ENCODE results near the gene PRKCE. TPM values are rescaled to one million over a fixed set of nuclear protein-coding genes. Genes with fewer than 3 reads are reported as not detected.

Gene PRKCE
- polyA plus RNA-seq, 1 donor, result 8.7 TPM

DNA sequence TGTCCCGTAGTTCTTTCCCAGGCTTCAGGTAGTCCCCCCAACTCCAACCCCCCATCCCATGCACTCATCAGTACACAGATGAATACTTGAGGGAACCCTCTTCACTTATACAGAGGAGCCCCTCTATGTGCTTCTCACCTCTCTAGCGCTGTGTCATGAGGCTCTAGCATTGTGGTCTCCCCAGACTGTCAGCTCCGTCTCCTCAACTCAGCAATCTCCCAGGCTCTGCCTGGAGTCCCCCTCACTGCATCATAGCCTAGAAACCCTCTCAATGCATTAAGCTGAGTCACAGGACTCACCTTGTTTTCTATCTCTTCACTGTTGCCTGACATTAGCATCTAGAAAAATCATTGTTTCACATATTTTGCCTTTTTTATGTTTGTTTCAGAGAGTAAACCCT is 20.2 kb upstream of the PRKCE start:
- no peak for DNase-seq

- no peak for DNase-seq
These were observed 19.5 kb upstream of the PRKCE start for GRCh38 chr2:45631955-45632354.

DNA sequence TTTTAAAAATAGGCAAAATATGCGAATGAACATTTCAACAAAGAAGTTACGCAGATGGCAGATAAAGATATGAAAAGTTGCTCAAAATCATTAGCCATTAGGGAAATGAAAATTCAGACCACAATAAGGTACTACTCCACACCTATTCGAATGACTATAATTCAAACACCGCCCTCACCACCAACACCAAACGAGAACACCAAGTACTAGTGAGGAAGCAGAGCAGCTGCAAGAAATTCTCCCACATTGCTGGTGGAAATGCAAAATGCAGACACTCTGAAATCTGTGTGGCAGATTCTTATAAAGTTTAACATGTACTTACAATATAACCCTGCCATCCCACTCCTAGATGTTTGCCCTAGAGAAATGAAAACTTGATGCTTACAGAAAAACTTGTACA is 17.3 kb upstream of the PRKCE start:
- DNase-seq, result no peak

DNA sequence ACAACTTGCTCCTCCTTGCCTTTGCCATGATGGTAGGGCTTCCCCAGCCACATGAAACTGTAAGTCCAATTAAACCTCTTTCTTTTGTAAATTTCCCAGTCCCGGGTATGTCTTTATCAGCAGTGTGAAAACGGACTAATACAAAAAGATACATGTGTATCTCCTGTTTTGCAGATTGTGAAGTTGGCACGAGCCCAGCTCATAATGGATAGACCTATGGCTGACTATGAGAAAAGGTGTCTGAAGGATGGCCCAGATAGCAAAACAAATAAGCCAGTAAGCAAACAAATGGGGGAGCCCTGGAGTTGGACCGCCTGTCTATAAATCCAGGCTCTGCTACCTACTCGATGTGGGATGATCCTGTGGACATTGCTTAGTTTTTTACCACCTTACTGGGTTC is 15.5 kb upstream of the PRKCE start:
- no peak for DNase-seq

GRCh38 chr2:45637440-45637839 is 14.0 kb upstream of the PRKCE start:
- no peak for DNase-seq

DNA sequence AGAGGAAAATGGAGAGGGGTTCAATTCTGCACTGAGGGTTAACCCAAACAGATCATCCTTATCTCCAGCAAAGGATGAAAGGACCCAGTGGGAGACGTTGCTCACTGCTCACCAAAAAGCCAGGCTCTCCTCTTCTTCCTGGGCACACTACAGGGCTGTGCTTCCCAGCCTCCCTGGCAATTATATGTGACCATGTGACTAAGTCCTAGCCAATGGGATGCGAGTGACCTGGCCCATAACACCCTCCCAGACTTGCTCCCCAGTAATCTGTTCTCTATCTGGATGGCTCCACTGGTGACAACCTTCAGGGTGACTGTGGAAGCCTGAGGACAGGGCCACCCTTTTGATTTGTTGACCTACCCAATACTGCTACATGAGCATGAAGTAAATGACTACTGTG is 10.9 kb upstream of the PRKCE start:
- no peak for DNase-seq

DNA sequence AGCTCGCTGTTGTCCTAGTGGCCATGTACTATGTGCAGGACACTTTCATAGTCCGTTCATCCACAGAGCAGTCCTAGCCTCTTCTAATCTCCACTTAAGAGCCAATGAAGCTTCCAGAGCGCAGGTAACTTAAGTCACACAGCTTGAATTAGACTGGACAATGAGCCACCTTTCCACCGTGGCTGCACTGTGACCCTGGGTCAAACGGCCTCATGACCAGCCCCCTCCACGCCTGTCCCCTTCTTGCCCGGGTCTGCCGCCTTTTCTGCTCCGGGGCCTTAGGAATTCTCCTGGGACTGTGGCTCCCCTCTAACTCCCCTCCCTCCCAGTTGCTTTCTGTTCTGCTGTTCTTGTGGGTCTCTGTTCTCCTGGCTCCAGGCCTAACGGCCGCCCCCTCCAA is 8.4 kb upstream of the PRKCE start:
- no peak for DNase-seq

- no peak for DNase-seq
These were observed 7.6 kb upstream of the PRKCE start for GRCh38 chr2:45643543-45644542.

DNA sequence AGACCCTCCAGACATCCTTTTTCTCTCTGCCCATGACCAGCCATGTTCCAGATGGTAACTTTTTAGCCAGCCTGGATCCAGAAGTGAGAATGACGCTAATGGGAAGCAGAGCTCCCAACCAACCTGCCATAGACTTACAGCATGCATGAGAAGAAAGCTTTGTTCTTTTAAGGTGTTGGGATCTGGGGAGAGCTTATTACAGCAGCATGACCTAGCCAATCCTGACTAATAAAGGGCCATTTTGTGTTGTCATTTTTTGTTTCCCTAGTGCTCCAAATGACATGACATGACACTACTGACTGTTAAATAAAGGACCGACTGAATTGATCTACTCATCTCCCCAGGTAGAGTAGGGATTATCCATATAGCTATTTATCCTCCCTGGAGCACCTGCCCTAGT is 5.2 kb upstream of the PRKCE start:
- no peak for DNase-seq

DNA sequence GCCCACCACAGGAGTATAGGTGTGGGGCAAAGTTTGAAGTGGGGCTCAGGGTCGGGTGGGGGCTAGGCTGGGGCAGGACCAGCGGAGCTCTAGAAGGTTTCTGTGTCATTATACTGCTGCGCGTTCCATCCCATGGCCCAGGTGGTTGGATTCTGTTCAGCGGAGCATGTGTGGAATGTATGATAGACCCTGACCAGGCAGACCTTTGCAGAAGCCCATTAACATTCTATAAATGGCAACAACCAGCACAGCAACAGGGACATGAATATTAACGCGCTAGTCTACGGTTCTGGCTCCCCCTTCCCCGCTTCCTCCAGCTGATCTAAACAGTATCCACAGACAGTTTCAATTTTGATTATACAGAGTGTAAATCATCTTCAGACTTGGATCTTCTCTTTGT is 4.1 kb upstream of the PRKCE start:
- no peak for DNase-seq

DNA sequence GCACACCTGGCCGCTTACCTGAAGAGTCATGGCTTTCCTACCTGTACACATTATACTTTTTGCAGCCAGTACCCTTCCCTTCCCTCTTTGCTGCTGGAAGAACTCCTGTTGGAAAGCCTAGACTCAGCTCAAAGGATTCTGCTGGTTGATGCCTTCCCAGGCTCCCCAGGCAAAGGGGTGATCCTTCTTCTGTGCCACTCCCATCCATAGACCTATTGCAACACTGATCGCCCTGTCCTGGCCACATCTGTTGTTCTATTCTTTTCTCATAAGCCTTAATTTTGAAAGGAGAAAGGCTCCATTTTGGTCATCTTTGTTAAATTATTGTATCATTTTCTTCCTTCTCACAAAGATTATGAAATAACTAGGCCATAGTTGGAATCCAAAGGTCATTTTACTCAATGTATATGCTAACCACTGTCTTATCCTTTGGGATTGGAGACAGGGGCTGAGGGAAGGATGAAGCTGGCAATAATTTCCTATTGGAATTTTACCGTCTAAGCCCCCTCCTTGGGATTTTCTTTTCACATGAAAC is 3.4 kb upstream of the PRKCE start:
- DNase-seq, result no peak

GRCh38 chr2:45648636-45649035 is 2.8 kb upstream of the PRKCE start:
- no peak for DNase-seq

DNA sequence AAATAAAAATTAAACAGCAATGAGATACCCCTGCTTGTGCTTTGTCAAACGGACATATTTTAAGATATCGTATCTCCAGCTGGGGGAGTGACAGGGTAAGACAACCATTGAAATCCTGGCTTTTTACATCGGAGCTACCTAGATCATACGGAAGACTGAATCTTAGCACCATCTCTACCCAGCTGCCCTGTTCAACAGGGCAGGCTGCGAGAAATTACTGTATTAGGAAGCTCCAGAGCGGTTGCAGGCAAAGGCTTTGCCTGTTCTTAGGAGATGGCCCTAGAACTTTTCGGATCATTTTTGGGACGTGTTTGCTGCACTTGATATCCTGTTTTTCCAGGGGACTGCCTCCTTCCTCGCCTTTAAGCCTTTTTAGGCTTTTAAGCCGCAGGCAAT is 2.0 kb upstream of the PRKCE start:
- no peak for DNase-seq

DNA sequence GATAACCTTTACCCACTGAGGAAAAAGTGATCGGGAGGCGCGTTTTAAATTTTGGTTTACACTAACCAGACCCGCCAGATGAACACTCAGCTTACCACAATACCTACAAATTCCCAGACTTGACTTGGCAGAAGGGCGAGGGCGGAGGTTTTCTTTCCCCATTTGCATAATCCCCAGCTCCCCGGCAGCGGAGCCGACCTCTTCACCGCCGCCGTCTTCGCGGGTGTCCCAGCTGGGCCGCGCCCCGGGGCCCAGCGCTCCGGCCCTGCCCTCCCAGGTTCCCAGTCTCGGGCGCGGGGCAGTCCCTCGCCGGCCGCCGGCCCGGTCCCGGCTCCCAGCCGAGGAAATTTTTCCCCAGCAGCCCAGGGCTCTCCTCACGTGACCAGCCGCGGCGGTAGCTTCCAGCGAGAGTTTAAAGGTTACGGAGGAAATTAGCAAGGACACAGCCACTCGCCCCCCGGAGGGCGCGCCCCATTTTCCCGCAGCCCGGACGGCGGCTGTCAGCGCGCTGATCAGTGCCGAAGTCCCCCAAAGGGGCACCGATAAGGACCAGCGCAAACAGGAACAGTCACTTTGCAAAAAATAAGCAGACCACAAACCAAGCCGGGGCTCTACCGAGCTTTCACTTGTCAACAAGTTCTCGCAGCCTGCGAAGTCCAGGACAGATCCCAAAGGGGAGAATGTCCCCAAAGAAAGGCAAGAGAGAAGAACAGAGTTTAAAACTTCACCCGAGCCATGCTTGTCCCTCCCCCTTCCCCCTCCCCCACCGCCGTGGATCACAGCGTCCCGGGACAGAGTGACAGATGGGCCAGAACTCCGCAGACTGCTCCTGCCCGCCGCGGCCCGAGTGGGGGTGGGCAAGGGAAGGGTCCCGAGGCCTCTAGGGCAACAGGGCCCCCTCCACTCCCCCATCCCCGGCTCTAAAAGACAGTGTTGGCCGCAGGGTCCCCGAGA is 1.3 kb upstream of the PRKCE start:
- no peak for DNase-seq

DNA sequence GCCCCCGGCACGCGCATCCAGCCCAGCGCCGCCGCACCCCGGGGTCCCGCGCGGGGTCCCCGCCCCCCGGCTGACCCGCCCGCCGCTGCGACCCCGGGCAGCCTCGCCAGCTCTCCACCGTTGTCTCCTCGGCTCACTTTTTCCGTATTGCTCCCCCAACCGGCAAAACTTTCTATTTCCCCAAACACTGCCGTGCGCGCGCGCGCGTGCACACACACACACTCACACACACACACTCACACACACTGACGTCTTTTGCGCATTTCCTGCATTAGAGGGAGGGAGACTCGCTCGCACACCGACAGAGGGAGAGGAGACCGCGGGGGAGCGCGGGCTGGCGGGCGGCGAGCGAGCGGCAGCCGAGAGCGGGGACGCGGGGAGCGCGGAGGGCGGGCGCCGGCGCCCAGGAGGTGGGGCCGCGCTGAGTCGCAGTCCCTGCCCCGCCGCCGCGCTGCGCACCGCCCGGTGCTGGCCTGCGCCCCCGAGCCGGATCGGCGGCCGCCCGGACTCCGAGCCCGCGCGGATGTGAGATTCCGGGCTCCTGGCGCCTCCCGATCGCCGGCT is 542 bp upstream of the PRKCE start:
- peak; percentile 96 for DNase-seq

DNA sequence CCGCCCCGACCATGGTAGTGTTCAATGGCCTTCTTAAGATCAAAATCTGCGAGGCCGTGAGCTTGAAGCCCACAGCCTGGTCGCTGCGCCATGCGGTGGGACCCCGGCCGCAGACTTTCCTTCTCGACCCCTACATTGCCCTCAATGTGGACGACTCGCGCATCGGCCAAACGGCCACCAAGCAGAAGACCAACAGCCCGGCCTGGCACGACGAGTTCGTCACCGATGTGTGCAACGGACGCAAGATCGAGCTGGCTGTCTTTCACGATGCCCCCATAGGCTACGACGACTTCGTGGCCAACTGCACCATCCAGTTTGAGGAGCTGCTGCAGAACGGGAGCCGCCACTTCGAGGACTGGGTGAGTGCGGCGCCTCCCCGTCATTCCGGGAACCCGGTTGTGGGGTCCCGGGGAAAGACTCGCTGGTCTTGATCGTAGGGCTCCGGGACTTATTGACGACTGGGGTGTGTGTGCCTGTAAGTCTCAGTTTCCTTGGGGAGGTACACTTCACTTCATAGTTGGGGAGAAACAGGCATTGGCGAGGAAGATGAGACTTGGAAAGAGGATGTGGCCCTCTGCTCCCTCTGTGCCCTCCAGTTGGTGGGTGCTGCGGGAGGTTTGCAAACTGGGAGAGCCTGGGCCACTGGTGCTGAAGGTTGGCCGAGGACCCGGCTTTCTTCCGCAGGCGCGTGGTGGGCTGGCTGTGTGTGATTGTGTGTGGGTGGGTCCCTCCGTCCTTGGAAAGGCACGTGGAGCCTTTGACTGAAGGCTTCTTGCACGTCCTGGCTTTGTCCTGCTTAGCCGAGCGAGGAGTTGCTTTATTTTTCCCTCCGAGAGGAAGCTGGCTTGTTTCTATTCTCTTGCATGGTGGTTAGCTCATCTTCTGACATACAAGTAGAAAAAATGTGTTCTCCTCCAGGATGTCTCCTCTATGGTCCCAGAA is 886 bp downstream of the PRKCE start:
- DNase-seq, result no peak

DNA sequence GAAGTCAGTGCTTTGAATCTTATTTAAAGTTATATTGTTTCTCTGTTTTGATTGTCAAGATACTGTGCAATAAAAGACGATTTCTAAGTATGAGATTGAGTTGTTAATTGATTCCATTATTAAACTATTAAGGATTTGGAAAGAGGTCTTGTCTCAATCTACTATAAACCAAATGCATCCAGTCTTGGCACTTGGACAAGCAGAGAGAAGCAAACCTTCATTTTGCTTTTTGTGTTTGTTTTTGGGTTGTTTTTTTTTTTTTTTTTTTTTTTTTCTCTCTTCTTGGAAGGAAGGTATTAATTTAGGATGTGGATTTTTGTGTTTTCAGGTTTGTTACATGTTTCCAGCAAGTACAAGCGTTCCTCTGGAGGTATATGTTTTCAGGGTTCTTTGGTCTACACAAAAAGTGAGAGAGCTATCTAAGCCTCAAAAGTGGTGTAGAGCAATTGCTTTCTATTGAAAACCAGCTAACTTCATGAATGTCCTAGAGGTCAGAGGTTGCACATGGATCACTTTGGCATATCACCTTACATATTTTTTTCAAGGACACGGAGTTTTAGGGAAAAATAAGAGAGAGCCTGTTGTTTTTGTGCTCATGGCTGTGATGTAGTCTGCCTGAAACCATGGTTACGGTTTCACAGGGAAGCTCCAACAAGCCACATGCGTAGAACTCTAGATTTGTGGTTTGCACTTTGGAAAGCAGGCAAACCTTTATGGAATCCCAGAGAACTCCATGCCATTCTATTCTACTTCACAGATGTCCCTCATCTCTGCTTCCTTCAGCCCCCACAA is 1.8 kb downstream of the PRKCE start:
- DNase-seq, result no peak

DNA sequence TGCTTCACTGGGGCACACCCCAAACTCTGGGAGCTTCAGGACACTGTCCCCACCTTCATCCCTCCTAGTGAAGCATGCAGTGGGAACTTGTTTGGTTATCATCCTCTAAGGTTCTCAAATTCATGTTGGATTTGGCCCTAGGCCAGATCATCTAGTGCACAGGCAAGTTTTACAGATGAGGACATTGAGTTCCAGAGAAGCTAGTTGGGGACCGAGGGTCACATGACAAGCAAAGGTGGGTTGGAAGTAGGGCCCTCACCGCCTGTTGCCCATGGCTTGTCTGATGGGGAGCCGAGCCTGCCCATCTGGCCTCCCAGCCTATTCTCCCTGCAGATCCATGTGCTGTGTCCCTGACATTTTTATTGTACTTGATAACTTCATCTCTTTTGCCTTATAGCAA is 2.8 kb downstream of the PRKCE start:
- no peak for DNase-seq

GRCh38 chr2:45661828-45662227 is 10.4 kb downstream of the PRKCE start:
- no peak for DNase-seq

DNA sequence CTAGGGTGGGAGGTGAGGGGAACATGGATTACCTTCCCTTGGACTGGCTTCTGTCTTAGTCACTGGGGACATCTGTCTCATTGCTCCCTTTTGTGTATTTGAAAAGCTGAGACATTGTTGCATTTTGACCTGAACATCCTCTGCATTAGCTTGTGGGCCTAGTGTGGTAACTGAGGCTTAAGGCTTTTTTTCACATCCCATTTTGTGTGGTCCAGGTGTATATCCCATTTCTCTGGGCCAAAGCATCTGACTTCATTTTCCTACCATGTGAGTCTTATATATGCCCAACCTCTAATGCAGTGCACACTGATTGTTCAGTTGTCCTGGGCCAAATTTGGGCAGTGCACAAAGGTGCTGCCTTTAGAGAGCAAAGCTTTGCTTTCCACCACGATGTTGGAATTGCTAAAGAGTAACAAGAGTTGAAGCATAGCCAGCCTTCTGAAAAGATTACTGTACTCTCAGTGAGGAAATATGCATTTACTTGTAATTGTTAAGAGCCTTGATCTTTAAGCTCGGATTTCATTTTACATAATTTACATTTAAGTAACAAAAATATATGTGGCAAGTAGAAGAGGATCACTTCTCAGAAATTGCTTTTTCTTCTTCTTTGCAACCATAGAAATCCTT is 13.3 kb downstream of the PRKCE start:
- DNase-seq, result no peak
